Sigmoid colon (tissue), 7 donors: ENCODE data around the gene SMIM35. TPM values are rescaled to one million over a fixed set of nuclear protein-coding genes. Genes with fewer than 3 reads are reported as not detected.
"Not testable (repeated sequence)": the region's sequence is repeated elsewhere in the genome, so short reads cannot be mapped to it uniquely, and the experiment has no call there.

ENCODE experiments used
- DNase-seq: peaks from one replicate; pipeline ENCODE4 v3.0.0-alpha.2; 2019
- H3K27ac ChIP-seq, 4 donors: fragments of 200-600 bp; sonication (generic); one replicate each; pipeline ENCODE4 v1.5.1; 2016 to 2019; ENCODE audit warnings: mild to moderate bottlenecking in 1 of 4
- H3K27me3 ChIP-seq, 3 donors: fragments of 200-600 bp; sonication (generic); one replicate each; pipeline ENCODE4 v1.5.1; 2019; ENCODE audit warnings: mild to moderate bottlenecking in 1 of 3
- H3K36me3 ChIP-seq, 4 donors: fragments of 200-600 bp; sonication (generic); one replicate each; pipeline ENCODE4 v1.5.1; 2016 to 2019
- H3K4me1 ChIP-seq, 4 donors: fragments of 200-600 bp; sonication (generic); one replicate each; pipeline ENCODE4 v1.5.1; 2017 to 2019
- H3K4me3 ChIP-seq, 4 donors: fragments of 200-600 bp; sonication (generic); one replicate each; pipeline ENCODE4 v1.5.1; 2017 to 2019; ENCODE audit warnings: mild to moderate bottlenecking in 2 of 4, moderate library complexity in 1 of 4
- H3K9me3 ChIP-seq, 4 donors: fragments of 200-600 bp in 3 of 4; sonication (generic) in 3 of 4; one replicate each; pipeline versions ENCODE4 v1.5.1 to v1.6.1; 2013 to 2019
- CTCF ChIP-seq, 4 experiments: fragments of 450-650 bp in 3 of 4; fragments of 200-600 bp in 1 of 4; IDR thresholded peaks; one replicate each; pipeline ENCODE4 v1.5.1; 2016 to 2019; ENCODE audit warnings: antibody characterized with exemption in 4 of 4, mild to moderate bottlenecking in 3 of 4, moderate library complexity in 2 of 4
- EP300 ChIP-seq, 4 donors: sonication (generic); formaldehyde crosslinking; IDR thresholded peaks; one replicate each; pipeline ENCODE4 v1.6.1; 2017; ENCODE audit warnings: antibody characterized with exemption in 4 of 4
- POLR2A ChIP-seq, 2 donors: fragments of 450-650 bp; IDR thresholded peaks; one replicate each; pipeline ENCODE4 v1.6.1; 2016; ENCODE audit warnings: antibody characterized with exemption in 2 of 2, mild to moderate bottlenecking in 2 of 2, moderate library complexity in 2 of 2
- POLR2AphosphoS5 ChIP-seq, 4 donors: sonication (generic); formaldehyde crosslinking; IDR thresholded peaks; one replicate each; pipeline ENCODE4 v1.6.1; 2017; ENCODE audit warnings: antibody characterized with exemption in 4 of 4
- WGBS, 2 donors: extraction: QIAGEN DNeasy Blood & Tissue Kit; methylation state at CpG; one replicate each; pipeline ENCODE4 v1.1.7; 2013; 5-methylcytosine and 5-hydroxymethylcytosine counted together
- intact Hi-C: fragments of 100-400 bp; cut with DNase I; formaldehyde crosslinking; loops from one replicate; pipeline ENCODE4 v1.15.1; 2023
- polyA plus RNA-seq, 3 donors: library from polyadenylated mRNA; stranded (reverse); fragments of 200-250 nt; gene quantifications; one replicate each; pipeline ENCODE4 v1.2.3, GENCODE V29; 2013
- total RNA-seq, 4 donors: library from RNA; depleted of rRNA; stranded (reverse); fragments of >200 nt; gene quantifications; one replicate each; pipeline ENCODE4 v1.1.0, GENCODE V29; 2016
- donor health status: healthy with polysubstance abuse.
- donor health status: Bipolar disorder and iron deficiency.
- donor health status: healthy.

Gene SMIM35
- total and polyA plus RNA-seq, 7 donors, result 0.28 TPM; not detected in 6

- H3K36me3 ChIP-seq, result no peaks in the 10 kb centered on the region
- no peaks in the 10 kb centered on the region for H3K9me3 ChIP-seq
These were observed 106.0 kb downstream of the SMIM35 start for GRCh38 chr11:117980720-117981119.

GRCh38 chr11:117980280-117980679, 106.5 kb downstream of the SMIM35 start:
- Histone ChIP-seq H3K4me3 (no peak overlapping the region), H3K4me1 (no peaks in the 10 kb centered on the region), H3K9me3 (no peaks in the 10 kb centered on the region), H3K27ac (no peak overlapping the region), H3K27me3 (no peaks in the 10 kb centered on the region), H3K36me3 (no peaks in the 10 kb centered on the region)
- TF ChIP-seq POLR2AphosphoS5 (IDR thresholded peaks at IDR 0.05), result no peak
- TF ChIP-seq CTCF (IDR thresholded peaks at IDR 0.05), result no peak
- no peak for TF ChIP-seq EP300 (IDR thresholded peaks at IDR 0.05)
- no peak for TF ChIP-seq POLR2A (IDR thresholded peaks at IDR 0.05)
- intact Hi-C loops, result no loop called here
- no peak for DNase-seq
- WGBS, 2 donors, result 33 to 40% methylated on average over 2 of the region's 2 CpGs

More at GRCh38 chr11:117980720-117981119, 106.0 kb downstream of the SMIM35 start:
- intact Hi-C loops, result no loop called here
- TF ChIP-seq POLR2A (IDR thresholded peaks at IDR 0.05) (no peak), POLR2AphosphoS5 (IDR thresholded peaks at IDR 0.05) (no peak), EP300 (IDR thresholded peaks at IDR 0.05) (no peak), CTCF (IDR thresholded peaks at IDR 0.05) (no peak)
- WGBS, 2 donors, result 79 to 85% methylated on average over 3 of the region's 3 CpGs
- Histone ChIP-seq H3K27ac (no peak overlapping the region), H3K27me3 (no peaks in the 10 kb centered on the region), H3K4me1 (peaks cover 0 to 4% (median under 1%) of the 10 kb centered on the region in 4 donors), H3K4me3 (no peak overlapping the region)
- no peak for DNase-seq

- WGBS, 2 donors, result 64 to 73% methylated on average over 7 of the region's 7 CpGs
- H3K27ac ChIP-seq, result peak overlapping the region in 2 of 4 donors; percentile 18 to 28
- intact Hi-C loops, result no loop called here
- no peaks in the 10 kb centered on the region for H3K9me3 ChIP-seq
- H3K4me3 ChIP-seq, result no peak overlapping the region
- no peak for TF ChIP-seq POLR2A (IDR thresholded peaks at IDR 0.05)
- peak in 3 of 4 donors; percentile 21 to 38 (median 30) for TF ChIP-seq POLR2AphosphoS5 (IDR thresholded peaks at IDR 0.05)
- no peak for TF ChIP-seq CTCF (IDR thresholded peaks at IDR 0.05)
- no peak for TF ChIP-seq EP300 (IDR thresholded peaks at IDR 0.05)
- H3K4me1 ChIP-seq, result no peaks in the 10 kb centered on the region
- H3K27me3 ChIP-seq, result no peaks in the 10 kb centered on the region
- no peaks in the 10 kb centered on the region for H3K36me3 ChIP-seq
- no peak for DNase-seq
These were observed 107.1 kb downstream of the SMIM35 start for GRCh38 chr11:117979481-117980211.

- peak overlapping the region in 2 of 4 donors; percentile 18 to 28 for H3K27ac ChIP-seq
- no peak for DNase-seq
- 88 to 91% methylated on average over 4 of the region's 4 CpGs for WGBS, 2 donors
These were observed 107.8 kb downstream of the SMIM35 start for GRCh38 chr11:117978991-117979390.

GRCh38 chr11:117978291-117978910, 108.4 kb downstream of the SMIM35 start:
- H3K27ac ChIP-seq, H3K36me3 ChIP-seq, intact Hi-C loops, H3K4me1 ChIP-seq, H3K4me3 ChIP-seq, H3K27me3 ChIP-seq, DNase-seq, H3K9me3 ChIP-seq: not testable (repeated sequence)
- 96 to 97% methylated on average over 36 of the region's 36 CpGs for WGBS, 2 donors

More at GRCh38 chr11:117978991-117979390, 107.8 kb downstream of the SMIM35 start:
- intact Hi-C loops, result no loop called here
- Histone ChIP-seq H3K36me3 (no peaks in the 10 kb centered on the region), H3K27me3 (no peaks in the 10 kb centered on the region), H3K9me3 (no peaks in the 10 kb centered on the region), H3K4me1 (no peaks in the 10 kb centered on the region), H3K4me3 (no peak overlapping the region)
- TF ChIP-seq CTCF (IDR thresholded peaks at IDR 0.05) (no peak), EP300 (IDR thresholded peaks at IDR 0.05) (no peak)

GRCh38 chr11:117977612-117978264, 109.0 kb downstream of the SMIM35 start:
- H3K9me3 ChIP-seq, H3K27ac ChIP-seq, H3K27me3 ChIP-seq, DNase-seq, H3K4me1 ChIP-seq, H3K36me3 ChIP-seq, intact Hi-C loops, H3K4me3 ChIP-seq: not testable (repeated sequence)
- WGBS, 2 donors, result 79 to 90% methylated on average over 23 of the region's 23 CpGs
